Naive B cell (primary cell): Measurements from ENCODE around the gene TPSG1. TPM values are rescaled to one million over a fixed set of nuclear protein-coding genes. Genes with fewer than 3 reads are reported as not detected.

Experiments used
- ATAC-seq, 2 donors: fragments of 150-1000 bp; cut with Tn5 transposase; 2 replicates each; pipeline ENCODE4 v1.10.0; 2021; ENCODE audit warnings: low read depth in 2 of 2, mild to moderate bottlenecking in 2 of 2, moderate library complexity in 2 of 2
- DNase-seq: peaks from one replicate; pipeline ENCODE4 v3.0.0; 2022
- H3K27ac Mint-ChIP-seq, 6 donors: one replicate each; pipeline ENCODE4 v1.8.0; 2020 to 2022; ENCODE audit warnings: mild to moderate bottlenecking in 6 of 6, mixed read lengths in 6 of 6, moderate library complexity in 5 of 6, inconsistent platforms in 2 of 6
- H3K27me3 Mint-ChIP-seq, 3 donors: one replicate each; pipeline ENCODE4 v1.8.0; 2021 to 2022; ENCODE audit warnings: mixed read lengths in 3 of 3, mild to moderate bottlenecking in 1 of 3
- H3K36me3 Mint-ChIP-seq, 2 donors: one replicate each; pipeline ENCODE4 v1.8.0; 2020 to 2022; ENCODE audit warnings: mixed read lengths in 2 of 2, inconsistent platforms in 1 of 2, mild to moderate bottlenecking in 1 of 2
- H3K4me1 Mint-ChIP-seq, 3 donors: one replicate each; pipeline ENCODE4 v1.8.0; 2020 to 2022; ENCODE audit warnings: mixed read lengths in 3 of 3, inconsistent platforms in 1 of 3, mild to moderate bottlenecking in 1 of 3, moderate library complexity in 1 of 3
- H3K4me3 Mint-ChIP-seq, 8 donors: one replicate each; pipeline ENCODE4 v1.8.0; 2020 to 2022; ENCODE audit warnings: mild to moderate bottlenecking in 8 of 8, mixed read lengths in 8 of 8, moderate library complexity in 8 of 8, inconsistent platforms in 2 of 8
- H3K9me3 Mint-ChIP-seq, 7 donors: one replicate each; pipeline ENCODE4 v1.8.0; 2020 to 2022; ENCODE audit warnings: mixed read lengths in 7 of 7, mild to moderate bottlenecking in 5 of 7, inconsistent platforms in 2 of 7, moderate library complexity in 1 of 7
- polyA plus RNA-seq, 6 donors: library from polyadenylated mRNA; unstranded; fragments of 300-500 nt; fragmentation: Illumina TruSeq; gene quantifications; one replicate each; pipeline ENCODE4 v1.2.3, GENCODE V29; 2021; ENCODE audit warnings: low read depth in 6 of 6

Gene TPSG1
- polyA plus RNA-seq, 6 donors from 2014 or later: not detected

GRCh38 chr16:1213231-1213630, 11.8 kb downstream of the TPSG1 start:
- Mint-ChIP-seq H3K36me3 (no peaks in the 10 kb centered on the region), H3K4me1 (no peaks in the 10 kb centered on the region), H3K9me3 (no peaks in the 10 kb centered on the region), H3K27ac (no peak overlapping the region), H3K27me3 (peaks cover 0 to 5% (median 0%) of the 10 kb centered on the region in 3 donors), H3K4me3 (no peak overlapping the region)
- ATAC-seq: no peak
- no peak for DNase-seq

GRCh38 chr16:1212616-1213194, 12.4 kb downstream of the TPSG1 start:
- H3K27ac Mint-ChIP-seq: no peak overlapping the region
- no peaks in the 10 kb centered on the region for H3K36me3 Mint-ChIP-seq
- no peaks in the 10 kb centered on the region for H3K4me1 Mint-ChIP-seq
- H3K27me3 Mint-ChIP-seq: peaks cover 0 to 9% (median 0%) of the 10 kb centered on the region in 3 donors
- H3K9me3 Mint-ChIP-seq: no peaks in the 10 kb centered on the region
- no peak for DNase-seq
- ATAC-seq: no peak
- no peak overlapping the region for H3K4me3 Mint-ChIP-seq

GRCh38 chr16:1211451-1212268, 13.4 kb downstream of the TPSG1 start:
- no peaks in the 10 kb centered on the region for H3K4me1 Mint-ChIP-seq
- no peaks in the 10 kb centered on the region for H3K9me3 Mint-ChIP-seq
- peaks cover 0 to 9% (median 0%) of the 10 kb centered on the region in 3 donors for H3K27me3 Mint-ChIP-seq
- H3K27ac Mint-ChIP-seq: no peak overlapping the region
- no peak overlapping the region for H3K4me3 Mint-ChIP-seq
- H3K36me3 Mint-ChIP-seq: no peaks in the 10 kb centered on the region
- ATAC-seq (no peak), DNase-seq (no peak)

GRCh38 chr16:1210461-1210860, 14.6 kb downstream of the TPSG1 start:
- Mint-ChIP-seq H3K4me1 (no peaks in the 10 kb centered on the region), H3K9me3 (no peaks in the 10 kb centered on the region), H3K4me3 (no peak overlapping the region), H3K27ac (no peak overlapping the region), H3K36me3 (no peaks in the 10 kb centered on the region), H3K27me3 (peaks cover 0 to 5% (median 0%) of the 10 kb centered on the region in 3 donors)
- ATAC-seq (no peak), DNase-seq (no peak)

GRCh38 chr16:1209081-1209480, 16.0 kb downstream of the TPSG1 start:
- no peak overlapping the region for H3K27ac Mint-ChIP-seq

GRCh38 chr16:1208239-1208830, 16.7 kb downstream of the TPSG1 start:
- Mint-ChIP-seq H3K4me3 (no peak overlapping the region), H3K4me1 (no peaks in the 10 kb centered on the region), H3K36me3 (no peaks in the 10 kb centered on the region), H3K27ac (peak overlapping the region in 1 of 6 donors; percentile 92), H3K9me3 (no peaks in the 10 kb centered on the region), H3K27me3 (peaks cover 0 to 5% (median 0%) of the 10 kb centered on the region in 3 donors)
- DNase-seq (no peak), ATAC-seq (no peak)

More at GRCh38 chr16:1209081-1209480, 16.0 kb downstream of the TPSG1 start:
- DNase-seq (no peak), ATAC-seq (no peak)
- H3K4me3 Mint-ChIP-seq: no peak overlapping the region
- peaks cover 0 to 5% (median 0%) of the 10 kb centered on the region in 3 donors for H3K27me3 Mint-ChIP-seq
- H3K4me1 Mint-ChIP-seq: no peaks in the 10 kb centered on the region
- no peaks in the 10 kb centered on the region for H3K36me3 Mint-ChIP-seq
- no peaks in the 10 kb centered on the region for H3K9me3 Mint-ChIP-seq

- Mint-ChIP-seq H3K27ac (no peak overlapping the region), H3K4me1 (no peaks in the 10 kb centered on the region), H3K36me3 (no peaks in the 10 kb centered on the region), H3K4me3 (no peak overlapping the region), H3K27me3 (peaks cover 0 to 5% (median 0%) of the 10 kb centered on the region in 3 donors), H3K9me3 (no peaks in the 10 kb centered on the region)
- no peak for DNase-seq
- no peak for ATAC-seq
These were observed 18.3 kb downstream of the TPSG1 start for GRCh38 chr16:1206786-1207185.

- no peak overlapping the region for H3K4me3 Mint-ChIP-seq
- no peaks in the 10 kb centered on the region for H3K9me3 Mint-ChIP-seq
- H3K4me1 Mint-ChIP-seq: no peaks in the 10 kb centered on the region
- no peak for ATAC-seq
- no peak for DNase-seq
- H3K27ac Mint-ChIP-seq: no peak overlapping the region
- peaks cover 0 to 5% (median 0%) of the 10 kb centered on the region in 3 donors for H3K27me3 Mint-ChIP-seq
- H3K36me3 Mint-ChIP-seq: no peaks in the 10 kb centered on the region
These were observed 18.7 kb downstream of the TPSG1 start for GRCh38 chr16:1206326-1206725.

GRCh38 chr16:1204933-1205332, 20.1 kb downstream of the TPSG1 start:
- Mint-ChIP-seq H3K27ac (no peak overlapping the region), H3K4me1 (peaks cover 0 to under 1% (median 0%) of the 10 kb centered on the region in 3 donors), H3K9me3 (peaks cover 0 to 2% (median 0%) of the 10 kb centered on the region in 7 donors), H3K27me3 (peaks cover 0 to 5% (median 0%) of the 10 kb centered on the region in 3 donors), H3K4me3 (no peak overlapping the region), H3K36me3 (no peaks in the 10 kb centered on the region)
- ATAC-seq (no peak), DNase-seq (no peak)

- Mint-ChIP-seq H3K27ac (no peak overlapping the region), H3K9me3 (peaks cover 0 to 5% (median 0%) of the 10 kb centered on the region in 7 donors), H3K4me1 (peaks cover 0 to 5% (median 0%) of the 10 kb centered on the region in 3 donors), H3K4me3 (no peak overlapping the region), H3K36me3 (no peaks in the 10 kb centered on the region), H3K27me3 (no peaks in the 10 kb centered on the region)
- ATAC-seq (no peak), DNase-seq (no peak)
These were observed 22.8 kb downstream of the TPSG1 start for GRCh38 chr16:1202274-1202673.

- no peak for ATAC-seq
- peaks cover 0 to 5% (median 0%) of the 10 kb centered on the region in 3 donors for H3K4me1 Mint-ChIP-seq
These were observed 23.6 kb downstream of the TPSG1 start for GRCh38 chr16:1201444-1201843.

GRCh38 chr16:1200014-1200627, 24.9 kb downstream of the TPSG1 start:
- H3K4me1 Mint-ChIP-seq: peaks cover 0 to 5% (median 0%) of the 10 kb centered on the region in 3 donors
- ATAC-seq: no peak
- no peaks in the 10 kb centered on the region for H3K36me3 Mint-ChIP-seq
- no peak for DNase-seq
- peak overlapping the region in 1 of 6 donors; percentile 49 for H3K27ac Mint-ChIP-seq
- peaks cover 0 to 10% (median 9%) of the 10 kb centered on the region in 3 donors for H3K27me3 Mint-ChIP-seq
- H3K4me3 Mint-ChIP-seq: peak overlapping the region in 1 of 8 donors; percentile 70
- peaks cover 0 to 5% (median 0%) of the 10 kb centered on the region in 7 donors for H3K9me3 Mint-ChIP-seq

More at GRCh38 chr16:1201444-1201843, 23.6 kb downstream of the TPSG1 start:
- peaks cover 0 to 5% (median 0%) of the 10 kb centered on the region in 7 donors for H3K9me3 Mint-ChIP-seq
- H3K4me3 Mint-ChIP-seq: no peak overlapping the region
- DNase-seq: no peak
- no peaks in the 10 kb centered on the region for H3K36me3 Mint-ChIP-seq
- peak overlapping the region in 1 of 6 donors; percentile 44 for H3K27ac Mint-ChIP-seq
- peaks cover 0 to 6% (median 3%) of the 10 kb centered on the region in 3 donors for H3K27me3 Mint-ChIP-seq

GRCh38 chr16:1199347-1200013, 25.6 kb downstream of the TPSG1 start:
- no peak for ATAC-seq
- Mint-ChIP-seq H3K27ac (peak overlapping the region in 1 of 6 donors; percentile 49), H3K9me3 (peaks cover 0 to 5% (median 0%) of the 10 kb centered on the region in 7 donors), H3K4me1 (peaks cover 0 to 5% (median 0%) of the 10 kb centered on the region in 3 donors), H3K27me3 (peaks cover 0 to 10% (median 9%) of the 10 kb centered on the region in 3 donors), H3K4me3 (peak overlapping the region in 1 of 8 donors; percentile 70), H3K36me3 (no peaks in the 10 kb centered on the region)
- no peak for DNase-seq
